ENCODE measurements around the gene KDM4C. TPM values are rescaled to one million over a fixed set of nuclear protein-coding genes. Genes with fewer than 3 reads are reported as not detected.

KDM4C gene
- total RNA-seq, 1 experiment from 2014 or later = 16.8 TPM

- no peak overlapping the region for H3K27ac ChIP-seq (ENCODE audit: low read depth, low read length)
- ATAC-seq (peak; percentile 77), DNase-seq (ENCODE audit: low read depth, low spot score) (peak; percentile 24)
- H3K4me2 ChIP-seq (ENCODE audit: low read length) = no peak overlapping the region
- no peaks in the 10 kb centered on the region for H3K36me3 ChIP-seq (ENCODE audit: control insufficient read depth in 1 of 2, insufficient read depth in 2 of 2, low read length in 2 of 2)
- H4K20me1 ChIP-seq (ENCODE audit: insufficient read depth) = no peaks in the 10 kb centered on the region
- no TSS peak for BruUV-seq (replicated peaks)
- no peak overlapping the region for H3K9ac ChIP-seq (ENCODE audit: low read length)
- no peaks in the 10 kb centered on the region for H3K79me2 ChIP-seq (ENCODE audit: insufficient read depth, low read length)
- H3K9me2 ChIP-seq (ENCODE audit: insufficient read depth) = no peaks in the 10 kb centered on the region
- TF ChIP-seq, protein P1, sequence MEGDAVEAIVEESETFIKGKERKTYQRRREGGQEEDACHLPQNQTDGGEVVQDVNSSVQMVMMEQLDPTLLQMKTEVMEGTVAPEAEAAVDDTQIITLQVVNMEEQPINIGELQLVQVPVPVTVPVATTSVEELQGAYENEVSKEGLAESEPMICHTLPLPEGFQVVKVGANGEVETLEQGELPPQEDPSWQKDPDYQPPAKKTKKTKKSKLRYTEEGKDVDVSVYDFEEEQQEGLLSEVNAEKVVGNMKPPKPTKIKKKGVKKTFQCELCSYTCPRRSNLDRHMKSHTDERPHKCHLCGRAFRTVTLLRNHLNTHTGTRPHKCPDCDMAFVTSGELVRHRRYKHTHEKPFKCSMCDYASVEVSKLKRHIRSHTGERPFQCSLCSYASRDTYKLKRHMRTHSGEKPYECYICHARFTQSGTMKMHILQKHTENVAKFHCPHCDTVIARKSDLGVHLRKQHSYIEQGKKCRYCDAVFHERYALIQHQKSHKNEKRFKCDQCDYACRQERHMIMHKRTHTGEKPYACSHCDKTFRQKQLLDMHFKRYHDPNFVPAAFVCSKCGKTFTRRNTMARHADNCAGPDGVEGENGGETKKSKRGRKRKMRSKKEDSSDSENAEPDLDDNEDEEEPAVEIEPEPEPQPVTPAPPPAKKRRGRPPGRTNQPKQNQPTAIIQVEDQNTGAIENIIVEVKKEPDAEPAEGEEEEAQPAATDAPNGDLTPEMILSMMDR (IDR thresholded peaks at IDR 0.05 in 2 of 3, conservative IDR thresholded peaks at IDR 0.05 in 1 of 3; ENCODE audit: borderline replicate concordance in 1 of 3, insufficient read depth in 1 of 3, low read depth in 2 of 3, low read length in 2 of 3) = peak; percentile 47 to 83 (median 59); a peak in 5 of 6 replicates
- TF ChIP-seq JUND (IDR thresholded peaks at IDR 0.05) (no peak), SRF (IDR thresholded peaks at IDR 0.05; ENCODE audit: low read depth) (no peak), RAD21 (IDR thresholded peaks at IDR 0.05; ENCODE audit: low read depth) (peak; percentile 65), ATF3 (IDR thresholded peaks at IDR 0.05) (no peak)
- intact Hi-C loops (cut with micrococcal nuclease) = loop anchor here (1.0 to 5.0 kb wide), 2 partner anchors 628 to 749 kb away; no protein-coding TSS in a partner anchor
- POLR2A ChIA-PET = no interaction called here
- RAD21 ChIA-PET (ENCODE audit: low non-redundant PET in 1 of 2, low total read pairs in 2 of 2, uncharacterized antibody in 2 of 2, unreplicated experiment in 2 of 2) = no interaction called here
- H3K4me3 ChIP-seq (replicated peaks in 1 of 2; ENCODE audit: low read depth in 1 of 2, low read length in 2 of 2) = no peak overlapping the region
- CTCF ChIA-PET = interaction anchor here (2.0 kb wide), 1 partner anchor 81 kb away, joined by 8 read pairs; no protein-coding TSS in a partner anchor
- H3K9me3 ChIP-seq (ENCODE audit: control insufficient read depth in 1 of 2, insufficient read depth in 1 of 2, low read depth in 1 of 2, low read length in 2 of 2) = no peaks in the 10 kb centered on the region
- H3K27me3 ChIP-seq (ENCODE audit: insufficient read depth, low read length) = no peaks in the 10 kb centered on the region
- H3K4me1 ChIP-seq (ENCODE audit: control insufficient read depth in 1 of 2, insufficient read depth in 2 of 2, low read length in 2 of 2) = peaks cover 1 to 2% of the 10 kb centered on the region in 2 experiments
- H2AFZ ChIP-seq (ENCODE audit: low read depth, low read length, poor library complexity, severe bottlenecking) = no peak overlapping the region
Observed at GRCh38 chr9:6907772-6908381, 150.1 kb downstream of the KDM4C start.

DNA sequence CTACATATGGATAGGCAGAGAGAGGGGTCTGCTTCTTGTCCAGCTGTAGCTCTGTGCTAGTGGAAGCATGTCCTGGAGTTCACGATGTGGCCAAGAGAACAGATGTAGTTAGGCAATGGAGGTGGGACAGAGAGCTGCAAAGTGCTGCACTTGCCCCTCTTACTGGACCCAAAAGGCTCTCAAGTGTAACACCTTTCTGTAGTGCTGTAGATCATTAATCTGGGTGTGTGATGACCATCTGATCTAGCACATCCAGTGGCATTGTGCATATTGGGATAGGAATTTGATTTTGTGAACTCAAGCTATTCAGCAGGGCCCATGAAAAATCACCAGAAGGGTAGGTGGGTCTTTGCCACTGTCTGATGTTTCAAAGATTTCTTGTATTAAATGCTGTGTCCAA lies 151.4 kb downstream of the KDM4C start:
- Histone ChIP-seq H3K9me2 (ENCODE audit: insufficient read depth) (no peaks in the 10 kb centered on the region), H3K9ac (ENCODE audit: low read length) (no peak overlapping the region), H3K4me2 (ENCODE audit: low read length) (no peak overlapping the region), H2AFZ (ENCODE audit: low read depth, low read length, poor library complexity, severe bottlenecking) (no peak overlapping the region), H3K4me3 (replicated peaks in 1 of 2; ENCODE audit: low read depth in 1 of 2, low read length in 2 of 2) (no peak overlapping the region), H3K79me2 (ENCODE audit: insufficient read depth, low read length) (no peaks in the 10 kb centered on the region), H3K9me3 (ENCODE audit: control insufficient read depth in 1 of 2, insufficient read depth in 1 of 2, low read depth in 1 of 2, low read length in 2 of 2) (no peaks in the 10 kb centered on the region), H3K36me3 (ENCODE audit: control insufficient read depth in 1 of 2, insufficient read depth in 2 of 2, low read length in 2 of 2) (no peaks in the 10 kb centered on the region), H3K27ac (ENCODE audit: low read depth, low read length) (no peak overlapping the region), H3K4me1 (ENCODE audit: control insufficient read depth in 1 of 2, insufficient read depth in 2 of 2, low read length in 2 of 2) (no peaks in the 10 kb centered on the region), H3K27me3 (ENCODE audit: insufficient read depth, low read length) (no peaks in the 10 kb centered on the region), H4K20me1 (ENCODE audit: insufficient read depth) (no peaks in the 10 kb centered on the region)
- ChIA-PET POLR2A (no interaction called here), RAD21 (ENCODE audit: low non-redundant PET in 1 of 2, low total read pairs in 2 of 2, uncharacterized antibody in 2 of 2, unreplicated experiment in 2 of 2) (interaction anchor here in 1 of 2 experiments (1.2 kb wide), 1 partner anchor 82 kb away, joined by 3 read pairs; no protein-coding TSS in a partner anchor), CTCF (interaction anchor here (1.2 to 2.0 kb wide), 4 partner anchors 23 to 277 kb away, joined by 3 to 8 read pairs (median 4); no protein-coding TSS in a partner anchor)
- no peak for TF ChIP-seq SP1 (IDR thresholded peaks at IDR 0.05; ENCODE audit: low read depth)
- TF ChIP-seq CBX3 (IDR thresholded peaks at IDR 0.05; ENCODE audit: low read depth) = no peak
- TF ChIP-seq ZNF274 (IDR thresholded peaks at IDR 0.05; ENCODE audit: low read depth, low read length) = no peak
- no peak for TF ChIP-seq SIN3A (IDR thresholded peaks at IDR 0.05; ENCODE audit: low read depth)
- no peak for TF ChIP-seq ZFX (IDR thresholded peaks at IDR 0.05)
- DNase-seq (ENCODE audit: low read depth, low spot score) = no peak
- intact Hi-C loops (cut with micrococcal nuclease) = loop anchor here (5.0 kb wide), 1 partner anchor 748 kb away; no protein-coding TSS in a partner anchor
- BruUV-seq (replicated peaks) = no TSS peak
- no peak for ATAC-seq
